ENCODE measurements around the gene CDKAL1.
"Not testable (repeated sequence)": the region's sequence is repeated elsewhere in the genome, so short reads cannot be mapped to it uniquely, and the experiment has no call there.

Gene CDKAL1

GRCh38 chr6:20751293-20751935 is 217.2 kb downstream of the CDKAL1 start:
- DNase-seq = no peak

GRCh38 chr6:20755631-20756030 is 221.4 kb downstream of the CDKAL1 start:
- DNase-seq = no peak

GRCh38 chr6:20756584-20757147 is 222.4 kb downstream of the CDKAL1 start:
- DNase-seq = not testable (repeated sequence)

GRCh38 chr6:20757761-20758160 is 223.5 kb downstream of the CDKAL1 start:
- no peak for DNase-seq

- no peak for DNase-seq
Measured at GRCh38 chr6:20763296-20763695, 229.0 kb downstream of the CDKAL1 start.

- no peak for DNase-seq
Measured at GRCh38 chr6:20769631-20770030, 235.4 kb downstream of the CDKAL1 start.

GRCh38 chr6:20770773-20771172 is 236.5 kb downstream of the CDKAL1 start:
- no peak for DNase-seq

- DNase-seq = no peak
Measured at GRCh38 chr6:20771409-20771808, 237.2 kb downstream of the CDKAL1 start.

- DNase-seq = no peak
Measured at GRCh38 chr6:20773822-20774221, 239.6 kb downstream of the CDKAL1 start.

- DNase-seq = no peak
Measured at GRCh38 chr6:20775981-20776380, 241.7 kb downstream of the CDKAL1 start.

- no peak for DNase-seq
Measured at GRCh38 chr6:20777801-20778200, 243.5 kb downstream of the CDKAL1 start.

- no peak for DNase-seq
Measured at GRCh38 chr6:20778459-20778858, 244.2 kb downstream of the CDKAL1 start.

GRCh38 chr6:20778912-20779311 is 244.7 kb downstream of the CDKAL1 start:
- DNase-seq = peak; percentile 38

GRCh38 chr6:20789162-20789561 is 254.9 kb downstream of the CDKAL1 start:
- no peak for DNase-seq

- peak; percentile 36 for DNase-seq
Measured at GRCh38 chr6:20790032-20790791, 256.0 kb downstream of the CDKAL1 start.

- peak; percentile 8 for DNase-seq
Measured at GRCh38 chr6:20791074-20791473, 256.8 kb downstream of the CDKAL1 start.

GRCh38 chr6:20791944-20792343 is 257.7 kb downstream of the CDKAL1 start:
- no peak for DNase-seq

GRCh38 chr6:20793174-20793573 is 258.9 kb downstream of the CDKAL1 start:
- DNase-seq = no peak

GRCh38 chr6:20797597-20797996 is 263.3 kb downstream of the CDKAL1 start:
- DNase-seq = no peak

GRCh38 chr6:20800229-20800628 is 266.0 kb downstream of the CDKAL1 start:
- no peak for DNase-seq

GRCh38 chr6:20800653-20801052 is 266.4 kb downstream of the CDKAL1 start:
- no peak for DNase-seq

GRCh38 chr6:20801595-20801994 is 267.3 kb downstream of the CDKAL1 start:
- DNase-seq = no peak

GRCh38 chr6:20802596-20802995 is 268.3 kb downstream of the CDKAL1 start:
- DNase-seq = no peak

- peak; percentile 34 for DNase-seq
Measured at GRCh38 chr6:20805021-20805420, 270.8 kb downstream of the CDKAL1 start.
